ENCODE data around the gene BEST3.

The BEST3 gene

DNA sequence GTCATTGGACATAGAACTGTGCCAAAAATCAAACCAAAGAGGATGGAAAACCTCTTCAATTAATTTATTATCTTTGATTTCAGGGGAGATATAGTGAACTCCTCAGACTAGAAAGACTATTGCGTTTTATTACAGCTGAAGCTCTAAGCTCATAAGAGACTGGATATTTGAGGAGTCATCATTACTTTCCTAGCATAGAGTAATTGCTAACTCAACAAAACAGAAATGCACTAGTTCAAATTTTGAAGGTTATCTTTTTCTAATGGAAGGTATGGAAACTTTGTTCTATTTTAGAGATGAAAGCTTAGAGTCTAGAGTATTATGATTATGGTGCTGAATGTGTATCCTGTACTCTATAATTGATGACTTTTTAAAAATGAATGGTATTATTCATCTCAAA is 5.3 kb upstream of the BEST3 start:
- H3K4me3 ChIP-seq (ENCODE audit: low read depth, low read length), result no peak overlapping the region
- no peak for DNase-seq (ENCODE audit: low read depth, low spot score)
- TF ChIP-seq, protein P1, sequence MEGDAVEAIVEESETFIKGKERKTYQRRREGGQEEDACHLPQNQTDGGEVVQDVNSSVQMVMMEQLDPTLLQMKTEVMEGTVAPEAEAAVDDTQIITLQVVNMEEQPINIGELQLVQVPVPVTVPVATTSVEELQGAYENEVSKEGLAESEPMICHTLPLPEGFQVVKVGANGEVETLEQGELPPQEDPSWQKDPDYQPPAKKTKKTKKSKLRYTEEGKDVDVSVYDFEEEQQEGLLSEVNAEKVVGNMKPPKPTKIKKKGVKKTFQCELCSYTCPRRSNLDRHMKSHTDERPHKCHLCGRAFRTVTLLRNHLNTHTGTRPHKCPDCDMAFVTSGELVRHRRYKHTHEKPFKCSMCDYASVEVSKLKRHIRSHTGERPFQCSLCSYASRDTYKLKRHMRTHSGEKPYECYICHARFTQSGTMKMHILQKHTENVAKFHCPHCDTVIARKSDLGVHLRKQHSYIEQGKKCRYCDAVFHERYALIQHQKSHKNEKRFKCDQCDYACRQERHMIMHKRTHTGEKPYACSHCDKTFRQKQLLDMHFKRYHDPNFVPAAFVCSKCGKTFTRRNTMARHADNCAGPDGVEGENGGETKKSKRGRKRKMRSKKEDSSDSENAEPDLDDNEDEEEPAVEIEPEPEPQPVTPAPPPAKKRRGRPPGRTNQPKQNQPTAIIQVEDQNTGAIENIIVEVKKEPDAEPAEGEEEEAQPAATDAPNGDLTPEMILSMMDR (IDR thresholded peaks at IDR 0.05; ENCODE audit: low read depth, low read length), result no peak
- in situ Hi-C loops (cut with HindIII; ENCODE audit: low sequenced_read_pairs), result no loop called here

GRCh38 chr12:69703146-69703642 is 4.1 kb upstream of the BEST3 start:
- TF ChIP-seq, protein P1 (IDR thresholded peaks at IDR 0.05; ENCODE audit: low read depth, low read length), result no peak
- DNase-seq (ENCODE audit: low read depth, low spot score), result no peak
- H3K4me3 ChIP-seq (ENCODE audit: low read depth, low read length), result no peak overlapping the region
- in situ Hi-C loops (cut with HindIII; ENCODE audit: low sequenced_read_pairs), result no loop called here

DNA sequence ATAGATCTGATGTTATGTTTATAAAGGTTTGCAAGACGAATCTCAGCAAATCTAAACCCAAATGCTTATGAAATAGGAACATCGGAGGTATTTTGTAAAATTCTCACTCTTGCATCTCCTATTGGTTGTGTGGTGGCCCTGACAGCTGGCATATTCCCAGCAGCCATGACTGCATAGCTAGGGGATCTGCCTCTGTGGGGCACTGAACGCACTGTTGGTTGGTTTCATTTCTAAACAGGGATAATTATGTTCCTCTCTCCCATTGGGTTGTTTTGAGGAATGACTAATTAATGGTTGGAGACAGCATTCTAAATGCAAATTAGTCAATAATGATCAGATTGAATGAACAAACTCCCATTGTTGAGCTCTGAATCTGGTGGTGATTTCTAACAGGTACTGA is 2.7 kb upstream of the BEST3 start:
- TF ChIP-seq, protein P1 (IDR thresholded peaks at IDR 0.05; ENCODE audit: low read depth, low read length), result no peak
- in situ Hi-C loops (cut with HindIII; ENCODE audit: low sequenced_read_pairs), result no loop called here
- H3K4me3 ChIP-seq (ENCODE audit: low read depth, low read length), result no peak overlapping the region
- DNase-seq (ENCODE audit: low read depth, low spot score), result no peak

- in situ Hi-C loops (cut with HindIII; ENCODE audit: low sequenced_read_pairs), result no loop called here
- no peak overlapping the region for H3K4me3 ChIP-seq (ENCODE audit: low read depth, low read length)
- no peak for DNase-seq (ENCODE audit: low read depth, low spot score)
- TF ChIP-seq, protein P1 (IDR thresholded peaks at IDR 0.05; ENCODE audit: low read depth, low read length), result no peak
Measured at GRCh38 chr12:69698054-69698453, 1.0 kb downstream of the BEST3 start.

- DNase-seq (ENCODE audit: low read depth, low spot score), result no peak
- no peak overlapping the region for H3K4me3 ChIP-seq (ENCODE audit: low read depth, low read length)
- TF ChIP-seq, protein P1 (IDR thresholded peaks at IDR 0.05; ENCODE audit: low read depth, low read length), result no peak
- in situ Hi-C loops (cut with HindIII; ENCODE audit: low sequenced_read_pairs), result no loop called here
Measured at GRCh38 chr12:69694123-69694522, 5.0 kb downstream of the BEST3 start.

DNA sequence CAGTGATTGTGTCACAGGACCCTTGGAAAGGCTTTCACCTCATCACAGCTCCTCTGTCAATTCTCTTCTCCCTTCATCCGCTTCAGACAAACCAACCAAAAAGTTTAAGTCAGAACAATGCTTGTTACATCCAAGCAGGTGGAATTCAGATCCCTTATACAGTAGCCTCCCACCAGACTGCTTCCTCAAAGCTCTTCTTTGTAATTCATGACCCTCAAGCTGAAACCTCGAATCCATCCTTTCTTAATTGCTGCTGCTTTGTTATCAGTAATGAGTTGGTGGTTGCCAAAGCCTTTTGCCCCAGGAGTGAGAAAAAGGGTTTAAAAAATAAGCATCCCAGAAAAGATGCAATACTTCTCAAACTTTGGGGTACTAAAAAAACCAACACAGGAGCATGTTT is 9.5 kb downstream of the BEST3 start:
- TF ChIP-seq, protein P1 (IDR thresholded peaks at IDR 0.05; ENCODE audit: low read depth, low read length), result no peak
- no peak overlapping the region for H3K4me3 ChIP-seq (ENCODE audit: low read depth, low read length)
- DNase-seq (ENCODE audit: low read depth, low spot score), result no peak
- in situ Hi-C loops (cut with HindIII; ENCODE audit: low sequenced_read_pairs), result no loop called here
